ENCODE results near the gene ALK.
"Not testable (repeated sequence)": the region's sequence is repeated elsewhere in the genome, so short reads cannot be mapped to it uniquely, and the experiment has no call there.

DNA sequence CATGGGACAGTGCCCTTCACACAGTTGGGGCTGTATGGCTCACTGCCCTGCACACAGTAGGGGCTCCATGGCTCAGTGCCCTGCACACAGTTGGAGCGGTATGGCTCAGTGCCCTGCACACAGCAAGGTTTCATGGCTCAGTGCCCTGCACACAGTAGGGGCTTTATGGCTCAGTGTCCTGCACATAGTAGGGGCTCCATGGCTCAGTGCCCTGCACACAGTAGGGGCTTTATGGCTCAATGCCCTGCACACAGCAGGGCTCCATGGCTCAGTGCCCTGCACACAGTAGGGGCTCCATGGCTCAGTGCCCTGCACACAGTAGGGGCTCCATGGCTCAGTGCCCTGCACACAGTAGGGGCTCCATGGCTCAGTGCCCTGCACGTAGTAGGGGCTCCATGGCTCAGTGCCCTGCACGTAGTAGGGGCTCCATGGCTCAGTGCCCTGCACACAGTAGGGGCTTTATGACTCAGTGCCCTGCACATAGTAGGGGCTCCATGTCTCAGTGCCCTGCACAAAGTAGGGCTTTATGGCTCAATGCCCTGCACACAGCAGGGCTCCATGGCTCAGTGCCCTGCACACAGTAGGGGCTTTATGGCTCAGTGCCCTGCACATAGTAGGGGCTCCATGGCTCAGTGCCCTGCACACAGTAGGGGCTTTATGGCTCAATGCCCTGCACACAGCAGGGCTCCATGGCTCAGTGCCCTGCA is 676.2 kb downstream of the ALK start:
- not testable (repeated sequence) for TF ChIP-seq EZH2 (IDR thresholded peaks at IDR 0.05; ENCODE audit: borderline replicate concordance, low read length)
- TF ChIP-seq, protein P1, sequence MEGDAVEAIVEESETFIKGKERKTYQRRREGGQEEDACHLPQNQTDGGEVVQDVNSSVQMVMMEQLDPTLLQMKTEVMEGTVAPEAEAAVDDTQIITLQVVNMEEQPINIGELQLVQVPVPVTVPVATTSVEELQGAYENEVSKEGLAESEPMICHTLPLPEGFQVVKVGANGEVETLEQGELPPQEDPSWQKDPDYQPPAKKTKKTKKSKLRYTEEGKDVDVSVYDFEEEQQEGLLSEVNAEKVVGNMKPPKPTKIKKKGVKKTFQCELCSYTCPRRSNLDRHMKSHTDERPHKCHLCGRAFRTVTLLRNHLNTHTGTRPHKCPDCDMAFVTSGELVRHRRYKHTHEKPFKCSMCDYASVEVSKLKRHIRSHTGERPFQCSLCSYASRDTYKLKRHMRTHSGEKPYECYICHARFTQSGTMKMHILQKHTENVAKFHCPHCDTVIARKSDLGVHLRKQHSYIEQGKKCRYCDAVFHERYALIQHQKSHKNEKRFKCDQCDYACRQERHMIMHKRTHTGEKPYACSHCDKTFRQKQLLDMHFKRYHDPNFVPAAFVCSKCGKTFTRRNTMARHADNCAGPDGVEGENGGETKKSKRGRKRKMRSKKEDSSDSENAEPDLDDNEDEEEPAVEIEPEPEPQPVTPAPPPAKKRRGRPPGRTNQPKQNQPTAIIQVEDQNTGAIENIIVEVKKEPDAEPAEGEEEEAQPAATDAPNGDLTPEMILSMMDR (IDR thresholded peaks at IDR 0.05; ENCODE audit: low read length) = not testable (repeated sequence)
